Inflammatory macrophage treated with lipopolysaccharide for 1 hour (primary cell): Measurements from ENCODE around the gene TTC7B.
A peak's percentile ranks its signal among the peaks of the same experiment; 100 is the strongest.

ENCODE experiments used
- DNase-seq, 2 donors: peaks; one replicate each; pipeline ENCODE4 v3.0.0-alpha.2; 2020 to 2022

Gene TTC7B

GRCh38 chr14:90612801-90613200 lies 203.4 kb downstream of the TTC7B start:
- no peak for DNase-seq

- no peak for DNase-seq
Measured at GRCh38 chr14:90611936-90612335, 204.3 kb downstream of the TTC7B start.

GRCh38 chr14:90611501-90611900 lies 204.7 kb downstream of the TTC7B start:
- no peak for DNase-seq

GRCh38 chr14:90610346-90611040 lies 205.7 kb downstream of the TTC7B start:
- DNase-seq: peak; percentile 47 to 53

- no peak for DNase-seq
Measured at GRCh38 chr14:90609376-90609775, 206.9 kb downstream of the TTC7B start.

- DNase-seq: no peak
Measured at GRCh38 chr14:90608929-90609341, 207.3 kb downstream of the TTC7B start.

GRCh38 chr14:90608281-90608680 lies 207.9 kb downstream of the TTC7B start:
- no peak for DNase-seq

GRCh38 chr14:90607141-90607540 lies 209.1 kb downstream of the TTC7B start:
- no peak for DNase-seq

GRCh38 chr14:90606434-90606833 lies 209.8 kb downstream of the TTC7B start:
- DNase-seq: no peak

GRCh38 chr14:90605430-90605829 lies 210.8 kb downstream of the TTC7B start:
- no peak for DNase-seq

GRCh38 chr14:90604356-90604755 lies 211.9 kb downstream of the TTC7B start:
- DNase-seq: no peak

GRCh38 chr14:90603841-90604240 lies 212.4 kb downstream of the TTC7B start:
- DNase-seq: no peak

GRCh38 chr14:90603336-90603735 lies 212.9 kb downstream of the TTC7B start:
- DNase-seq: no peak

GRCh38 chr14:90602088-90602687 lies 214.0 kb downstream of the TTC7B start:
- no peak for DNase-seq

- DNase-seq: no peak
Measured at GRCh38 chr14:90601563-90601962, 214.7 kb downstream of the TTC7B start.

- DNase-seq: no peak
Measured at GRCh38 chr14:90600619-90601018, 215.6 kb downstream of the TTC7B start.

GRCh38 chr14:90599748-90600507 lies 216.3 kb downstream of the TTC7B start:
- DNase-seq: no peak

GRCh38 chr14:90599339-90599738 lies 216.9 kb downstream of the TTC7B start:
- DNase-seq: no peak

GRCh38 chr14:90597961-90598360 lies 218.3 kb downstream of the TTC7B start:
- no peak for DNase-seq

GRCh38 chr14:90596733-90597132 lies 219.5 kb downstream of the TTC7B start:
- DNase-seq: no peak

- DNase-seq: no peak
Measured at GRCh38 chr14:90593254-90594040, 222.8 kb downstream of the TTC7B start.

- no peak for DNase-seq
Measured at GRCh38 chr14:90592655-90593054, 223.6 kb downstream of the TTC7B start.

- DNase-seq: no peak
Measured at GRCh38 chr14:90587918-90588317, 228.3 kb downstream of the TTC7B start.
